Transverse colon (tissue), 4 donors: ENCODE results near the gene DHRS3. TPM values are rescaled to one million over a fixed set of nuclear protein-coding genes. Genes with fewer than 3 reads are reported as not detected.

Experiments
- DNase-seq: peaks from one replicate; pipeline ENCODE4 v3.0.0-alpha.2; 2019
- H3K27ac ChIP-seq, 4 donors: fragments of 200-600 bp; sonication (generic); 2 replicates each; pipeline ENCODE4 v1.5.1; 2016 to 2018; ENCODE audit warnings: inconsistent platforms in 4 of 4
- H3K27me3 ChIP-seq: fragments of 200-600 bp; sonication (generic); 2 replicates; pipeline ENCODE4 v1.5.1; 2017; ENCODE audit warnings: inconsistent platforms
- H3K36me3 ChIP-seq, 4 donors: fragments of 200-600 bp; sonication (generic); 2 replicates each; pipeline ENCODE4 v1.5.1; 2017 to 2019; ENCODE audit warnings: inconsistent platforms in 4 of 4
- H3K4me1 ChIP-seq, 4 donors: fragments of 200-600 bp; sonication (generic); 2 replicates each; pipeline ENCODE4 v1.5.1; 2017 to 2020; ENCODE audit warnings: inconsistent platforms in 4 of 4
- H3K4me3 ChIP-seq, 4 donors: fragments of 200-600 bp; sonication (generic); 1 replicate in 1 of 4; 2 replicates in 3 of 4; pipeline versions ENCODE4 v1.5.1 to v1.6.1; 2017 to 2019; ENCODE audit warnings: inconsistent platforms in 4 of 4
- H3K9me3 ChIP-seq, 2 donors: fragments of 200-600 bp; sonication (generic); 2 replicates each; pipeline ENCODE4 v1.5.1; 2017 to 2019; ENCODE audit warnings: inconsistent platforms in 2 of 2
- CTCF ChIP-seq, 5 experiments: fragments of 200-600 bp in 3 of 5; fragments of 450-650 bp in 2 of 5; sonication (generic) in 3 of 5; IDR thresholded peaks; 1 replicate in 2 of 5; 2 replicates in 3 of 5; pipeline ENCODE4 v1.5.1; 2016 to 2017; ENCODE audit warnings: antibody characterized with exemption in 5 of 5, inconsistent platforms in 3 of 5, mild to moderate bottlenecking in 2 of 5, moderate library complexity in 1 of 5
- EP300 ChIP-seq: sonication (generic); formaldehyde crosslinking; IDR thresholded peaks from one replicate; pipeline ENCODE4 v1.6.1; 2017; ENCODE audit warnings: antibody characterized with exemption, low read depth
- POLR2A ChIP-seq: fragments of 450-650 bp; IDR thresholded peaks from one replicate; pipeline ENCODE4 v1.6.1; 2016; ENCODE audit warnings: antibody characterized with exemption, mild to moderate bottlenecking, moderate library complexity
- POLR2AphosphoS5 ChIP-seq, 3 donors: sonication (generic); formaldehyde crosslinking; IDR thresholded peaks; one replicate each; pipeline ENCODE4 v1.6.1; 2016; ENCODE audit warnings: antibody characterized with exemption in 3 of 3
- WGBS, 2 donors: methylation state at CpG; one replicate each; pipeline ENCODE4 v1.1.5; 2018; ENCODE audit warnings: low coverage in 1 of 2; 5-methylcytosine and 5-hydroxymethylcytosine counted together
- in situ Hi-C, 4 donors: fragments of 200-750 bp; cut with MboI; loops; one replicate each; pipeline versions ENCODE4 v1.15.0 to v1.15.1; 2017; ENCODE audit warnings: low sequenced_read_pairs in 3 of 4, low pct_ligation_motif_present in 1 of 4, low pct_unique_long_range_greater_than_20kb in 1 of 4
- intact Hi-C: fragments of 100-400 bp; cut with DNase I; formaldehyde crosslinking; loops from one replicate; pipeline ENCODE4 v1.15.1; 2023; ENCODE audit warnings: low total_unique reads
- small RNA-seq, 4 donors: library from RNA; depleted of rRNA; stranded (forward); fragments of <200 nt; gene quantifications; one replicate each; pipeline ENCODE3, GENCODE V24; 2016
- total RNA-seq, 4 donors: library from RNA; depleted of rRNA; stranded (reverse); fragments of >200 nt; gene quantifications; one replicate each; pipeline ENCODE4 v1.1.0, GENCODE V29; 2016

DHRS3 gene
- total RNA-seq, 4 donors from 2014 or later: 55.3 to 122 (median 103) TPM

GRCh38 chr1:12519693-12520364 is 98.2 kb downstream of the DHRS3 start:
- 84 to 92% methylated on average over 6 to 11 of the region's 11 CpGs for WGBS, 2 donors
- no peaks in the 10 kb centered on the region for H3K27me3 ChIP-seq
- peak overlapping the region; percentile 28 to 73 (median 60) for H3K27ac ChIP-seq
- H3K4me1 ChIP-seq: peaks cover 9 to 15% (median 14%) of the 10 kb centered on the region in 4 donors
- H3K9me3 ChIP-seq: no peaks in the 10 kb centered on the region
- H3K36me3 ChIP-seq: no peaks in the 10 kb centered on the region
- H3K4me3 ChIP-seq: no peak overlapping the region
- no peak for TF ChIP-seq POLR2AphosphoS5 (IDR thresholded peaks at IDR 0.05)
- TF ChIP-seq POLR2A: no peak
- TF ChIP-seq CTCF (IDR thresholded peaks at IDR 0.05): no peak
- TF ChIP-seq EP300: no peak
- DNase-seq: no peak
- in situ Hi-C loops: no loop called here
- intact Hi-C loops: no loop called here

GRCh38 chr1:12518931-12519692 is 98.9 kb downstream of the DHRS3 start:
- Histone ChIP-seq H3K4me1 (peaks cover 9 to 15% (median 14%) of the 10 kb centered on the region in 4 donors), H3K36me3 (no peaks in the 10 kb centered on the region), H3K27me3 (no peaks in the 10 kb centered on the region), H3K9me3 (no peaks in the 10 kb centered on the region), H3K4me3 (no peak overlapping the region), H3K27ac (peak overlapping the region; percentile 28 to 73 (median 60))
- intact Hi-C loops: no loop called here
- DNase-seq: peak; percentile 62
- WGBS, 2 donors: 29 to 30% methylated on average over 6 to 20 of the region's 21 CpGs
- in situ Hi-C loops: no loop called here
- no peak for TF ChIP-seq CTCF (IDR thresholded peaks at IDR 0.05)
- TF ChIP-seq POLR2A: no peak
- peak; percentile 47 to 69 (median 51) for TF ChIP-seq POLR2AphosphoS5 (IDR thresholded peaks at IDR 0.05)
- TF ChIP-seq EP300: no peak

Small RNA genes lying within 50 kb of the gene (small RNA-seq; reads per million reads assigned to genes)
- gene MIR6730: 0 to 0.28 (median 0.09) reads per million in 4 donors
- gene RNU6ATAC18P: 0 reads per million in 4 donors

Other genes with a start within 250 kb of the DHRS3 start
- gene AADACL4, start 25.9 kb upstream of the DHRS3 start, total RNA-seq: not detected
- gene AADACL3, start 97.9 kb upstream of the DHRS3 start, total RNA-seq: not detected
- not detected for gene CFAP107, start 128.0 kb upstream of the DHRS3 start, total RNA-seq
- not detected for gene PRAMEF12, start 155.5 kb upstream of the DHRS3 start, total RNA-seq
- gene PRAMEF1, start 173.2 kb upstream of the DHRS3 start, total RNA-seq: not detected
- gene PRAMEF11, start 213.2 kb upstream of the DHRS3 start, total RNA-seq: not detected
- not detected for gene HNRNPCL1, start 230.5 kb upstream of the DHRS3 start, total RNA-seq
- not detected for gene PRAMEF2, start 238.9 kb upstream of the DHRS3 start, total RNA-seq